ENCODE measurements around the gene OOSP1.

GRCh38 chr11:59938132-59938531, at the start of gene OOSP1:
- TF ChIP-seq POLR2A (IDR thresholded peaks at IDR 0.05) (no peak), POLR2AphosphoS5 (IDR thresholded peaks at IDR 0.05) (no peak), CTCF (IDR thresholded peaks at IDR 0.05 in 8 of 11, conservative IDR thresholded peaks at IDR 0.05 in 3 of 11) (no peak)
